Activated CD4-positive, alpha-beta memory T cell treated with anti-CD3 and anti-CD28 coated beads, Interleukin-2, amount 10 ng/mL, durations not matched to agents 7 days and 5 days (primary cell): Measurements from ENCODE around the gene DUSP10. TPM values are rescaled to one million over a fixed set of nuclear protein-coding genes. Genes with fewer than 3 reads are reported as not detected.

ENCODE experiments used
- CTCF ChIA-PET: fragments of 350-600 bp; sonication (Branson Sonifier 250); formaldehyde crosslinking; loops from one replicate; lab custom pipeline; 2021; ENCODE audit warnings: antibody characterized with exemption, inconsistent platforms; lab: Charles Lee
- POLR2A ChIA-PET: fragments of 350-600 bp; sonication (Branson Sonifier 250); formaldehyde crosslinking; loops from one replicate; lab custom pipeline; 2021; ENCODE audit warnings: antibody characterized with exemption; lab: Charles Lee
- DNase-seq: peaks from one replicate; pipeline ENCODE4 v3.0.0-alpha.2; 2020
- H3K27ac Mint-ChIP-seq: one replicate; pipeline ENCODE4 v1.8.0; 2021; ENCODE audit warnings: mild to moderate bottlenecking, mixed read lengths
- H3K27me3 Mint-ChIP-seq: one replicate; pipeline ENCODE4 v1.8.0; 2021; ENCODE audit warnings: mixed read lengths
- H3K36me3 Mint-ChIP-seq: one replicate; pipeline ENCODE4 v1.8.0; 2021; ENCODE audit warnings: low read depth, mixed read lengths
- H3K4me1 Mint-ChIP-seq: one replicate; pipeline ENCODE4 v1.8.0; 2021; ENCODE audit warnings: mixed read lengths
- H3K4me3 Mint-ChIP-seq: one replicate; pipeline ENCODE4 v1.8.0; 2021; ENCODE audit warnings: mild to moderate bottlenecking, mixed read lengths
- H3K9me3 Mint-ChIP-seq: one replicate; pipeline ENCODE4 v1.8.0; 2021; ENCODE audit warnings: mixed read lengths
- total RNA-seq, 2 experiments: library from RNA; stranded (reverse); gene quantifications; one replicate each; pipeline ENCODE4 v1.2.3, GENCODE V29; 2021

Gene DUSP10
- total RNA-seq, 2 experiments from 2014 or later, result 18.8 to 20.5 TPM

DNA sequence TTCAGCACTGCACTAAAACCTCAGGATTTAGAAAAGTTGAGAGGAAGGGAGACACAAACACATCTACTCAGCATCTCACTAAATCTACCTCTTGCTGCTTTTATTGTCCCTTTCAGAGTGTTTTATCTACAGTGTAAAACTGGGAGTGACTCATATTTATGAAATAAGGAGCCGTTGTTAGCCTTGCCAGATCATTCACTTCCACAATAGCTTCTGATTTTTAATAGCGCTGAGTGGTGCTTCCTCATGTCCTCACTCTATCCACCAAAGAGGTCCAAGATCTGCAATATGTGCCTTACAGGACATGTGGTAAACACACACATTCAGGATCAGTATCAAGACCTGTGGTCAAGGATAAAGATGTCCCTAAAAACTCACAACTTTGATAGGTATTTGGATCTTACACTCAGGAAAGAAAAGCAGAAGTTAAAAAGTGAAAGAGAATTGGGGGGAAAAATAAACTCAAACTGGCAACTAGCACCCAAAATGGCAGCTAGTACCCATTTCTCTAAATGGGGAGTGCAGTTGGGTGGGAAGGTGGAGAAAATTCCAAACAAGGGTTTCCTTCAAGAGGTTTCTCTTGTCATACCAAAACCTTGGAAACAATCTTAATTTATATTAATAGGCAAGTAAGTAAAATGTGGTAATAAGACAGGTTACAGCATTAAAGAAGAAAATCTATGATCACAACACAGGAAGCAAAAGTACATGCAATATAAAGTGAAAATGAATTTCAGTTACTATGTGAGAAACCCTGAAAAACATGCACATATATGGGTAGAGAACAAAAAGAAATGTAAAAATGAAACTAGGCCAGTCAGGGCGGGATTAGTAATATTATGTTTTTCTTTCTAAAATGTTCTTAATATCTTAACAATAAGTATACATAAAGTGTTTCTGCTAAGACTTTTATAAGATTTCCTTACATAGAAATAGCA is 15.9 kb downstream of the DUSP10 start:
- ChIA-PET CTCF (interaction anchor here (2.0 to 3.8 kb wide), 2 partner anchors 14 to 15 kb away, joined by 6 to 22 read pairs; partner anchors contain the start of gene DUSP10), POLR2A (interaction anchor here (1.1 to 8.8 kb wide), 6 partner anchors 13 to 103 kb away, joined by 3 to 174 read pairs (median 8); partner anchors contain the start of gene DUSP10)
- Mint-ChIP-seq H3K27ac (peak overlapping the region; percentile 88), H3K4me3 (peak overlapping the region; percentile 39), H3K9me3 (peaks cover 26% of the 10 kb centered on the region), H3K36me3 (peaks cover 68% of the 10 kb centered on the region), H3K27me3 (no peaks in the 10 kb centered on the region), H3K4me1 (peaks cover 73% of the 10 kb centered on the region)
- no peak for DNase-seq

DNA sequence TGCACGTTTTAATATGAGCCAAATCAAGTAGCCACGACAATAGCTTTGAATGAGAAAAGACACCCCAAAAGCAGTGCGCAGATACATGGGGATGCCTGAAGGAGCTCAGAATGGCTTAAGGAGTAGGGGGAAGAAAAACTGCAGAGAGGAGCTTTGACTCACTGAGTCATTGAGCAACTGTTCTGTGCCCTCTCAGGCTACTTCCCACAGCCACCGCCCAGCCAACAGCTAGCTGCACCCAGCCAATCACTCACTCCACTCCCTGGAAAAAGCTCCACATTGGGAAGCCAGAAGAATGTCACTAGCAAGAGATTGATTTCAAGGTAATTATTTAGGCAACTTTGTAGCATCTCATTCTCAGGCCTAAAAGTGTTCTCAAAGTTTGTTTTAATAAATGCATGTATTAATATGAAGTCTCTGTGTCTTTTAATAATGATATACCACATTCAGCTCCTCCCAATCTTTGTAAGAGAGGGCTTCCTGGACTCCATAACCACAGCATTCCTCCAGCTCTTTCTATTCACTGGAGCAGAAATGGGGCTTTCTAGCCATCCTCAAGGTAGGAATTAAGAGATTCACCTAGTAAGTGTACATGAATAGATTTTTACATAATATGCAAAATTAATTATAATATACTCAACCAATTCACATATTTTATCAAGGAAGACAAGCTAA is 16.8 kb downstream of the DUSP10 start:
- CTCF ChIA-PET, result interaction anchor here (0.6 to 3.8 kb wide), 6 partner anchors 10 to 844 kb away, joined by 3 to 22 read pairs (median 4); partner anchors contain the start of gene DUSP10
- Mint-ChIP-seq H3K4me1 (peaks cover 68% of the 10 kb centered on the region), H3K36me3 (peaks cover 74% of the 10 kb centered on the region), H3K27ac (peak overlapping the region; percentile 73), H3K27me3 (no peaks in the 10 kb centered on the region), H3K4me3 (no peak overlapping the region), H3K9me3 (peaks cover 26% of the 10 kb centered on the region)
- no peak for DNase-seq
- POLR2A ChIA-PET, result interaction anchor here (1.1 to 8.8 kb wide), 4 partner anchors 12 to 68 kb away, joined by 3 to 174 read pairs (median 41); partner anchors contain the start of gene DUSP10

DNA sequence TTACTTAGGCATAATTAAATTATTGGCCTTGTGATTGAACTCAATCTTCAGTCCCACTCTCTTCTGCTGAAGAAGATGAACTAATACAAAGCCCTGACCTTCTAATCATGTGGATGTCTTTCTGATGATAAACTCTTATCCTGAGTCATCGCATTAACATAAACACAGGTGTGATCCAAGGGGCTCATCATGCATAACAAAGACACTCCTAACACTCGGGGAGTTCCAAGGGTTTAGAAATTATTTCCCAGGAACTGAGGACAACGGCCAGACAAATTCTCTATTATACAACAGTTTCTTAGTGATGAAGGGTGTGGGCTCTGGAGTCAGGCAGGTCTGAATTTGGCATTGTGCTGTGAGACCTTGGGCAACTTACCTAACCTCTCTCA is 18.0 kb downstream of the DUSP10 start:
- ChIA-PET POLR2A (interaction anchor here (2.1 to 8.8 kb wide), 3 partner anchors 11 to 18 kb away, joined by 11 to 174 read pairs (median 74); partner anchors contain the start of gene DUSP10), CTCF (interaction anchor here (1.5 kb wide), 2 partner anchors 12 to 15 kb away, joined by 4 read pairs; no protein-coding TSS in a partner anchor)
- no peak overlapping the region for H3K27ac Mint-ChIP-seq
- peaks cover 55% of the 10 kb centered on the region for H3K4me1 Mint-ChIP-seq
- DNase-seq, result no peak
- peaks cover 77% of the 10 kb centered on the region for H3K36me3 Mint-ChIP-seq
- no peak overlapping the region for H3K4me3 Mint-ChIP-seq
- H3K9me3 Mint-ChIP-seq, result peaks cover 26% of the 10 kb centered on the region
- H3K27me3 Mint-ChIP-seq, result no peaks in the 10 kb centered on the region

DNA sequence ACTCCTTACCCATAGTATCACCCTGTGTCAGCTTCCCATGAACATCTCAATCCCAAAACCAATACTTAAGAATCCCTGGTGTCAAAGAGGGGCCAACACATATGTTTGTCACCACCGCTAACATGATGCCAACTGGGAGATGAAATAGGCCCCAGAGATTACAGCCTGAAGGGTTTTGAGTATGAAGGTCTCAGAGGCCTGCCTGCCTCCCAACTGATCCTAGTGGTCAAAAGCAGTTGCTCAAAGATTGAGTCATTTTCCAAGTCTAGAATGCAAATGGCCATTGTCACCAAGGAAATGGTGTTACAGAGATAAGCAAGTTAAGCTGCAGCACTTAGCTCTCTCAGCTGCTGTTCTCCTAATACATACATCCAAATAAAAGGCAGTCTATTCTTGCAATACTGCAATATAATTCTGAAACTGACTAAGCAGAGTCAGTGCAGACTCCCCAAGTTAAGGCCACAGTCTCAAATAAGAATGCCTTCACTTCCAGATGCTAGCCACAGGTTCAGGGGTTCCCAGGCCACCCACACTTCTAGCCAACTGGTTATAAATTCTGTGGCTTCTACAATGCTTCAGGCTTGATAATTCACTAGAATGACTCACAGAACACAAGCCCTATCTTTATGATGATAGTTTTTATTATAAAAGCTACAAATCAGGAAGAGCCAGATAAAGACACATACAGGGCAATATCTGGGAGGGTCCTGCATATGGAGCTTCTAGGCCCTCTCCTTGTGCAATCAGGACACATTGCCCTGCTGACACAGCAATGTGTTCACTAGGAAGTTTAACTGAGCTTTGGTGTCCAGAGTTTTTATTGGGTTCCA is 18.7 kb downstream of the DUSP10 start:
- Mint-ChIP-seq H3K9me3 (peaks cover 26% of the 10 kb centered on the region), H3K27ac (no peak overlapping the region), H3K4me3 (no peak overlapping the region), H3K36me3 (peaks cover 76% of the 10 kb centered on the region), H3K4me1 (peaks cover 49% of the 10 kb centered on the region), H3K27me3 (no peaks in the 10 kb centered on the region)
- ChIA-PET POLR2A (interaction anchor here (1.5 to 8.8 kb wide), 4 partner anchors 10 to 19 kb away, joined by 4 to 174 read pairs (median 42); partner anchors contain the start of gene DUSP10), CTCF (interaction anchor here (0.5 to 1.5 kb wide), 3 partner anchors 11 to 22 kb away, joined by 3 to 4 read pairs (median 3); partner anchors contain the start of gene DUSP10)
- no peak for DNase-seq

DNA sequence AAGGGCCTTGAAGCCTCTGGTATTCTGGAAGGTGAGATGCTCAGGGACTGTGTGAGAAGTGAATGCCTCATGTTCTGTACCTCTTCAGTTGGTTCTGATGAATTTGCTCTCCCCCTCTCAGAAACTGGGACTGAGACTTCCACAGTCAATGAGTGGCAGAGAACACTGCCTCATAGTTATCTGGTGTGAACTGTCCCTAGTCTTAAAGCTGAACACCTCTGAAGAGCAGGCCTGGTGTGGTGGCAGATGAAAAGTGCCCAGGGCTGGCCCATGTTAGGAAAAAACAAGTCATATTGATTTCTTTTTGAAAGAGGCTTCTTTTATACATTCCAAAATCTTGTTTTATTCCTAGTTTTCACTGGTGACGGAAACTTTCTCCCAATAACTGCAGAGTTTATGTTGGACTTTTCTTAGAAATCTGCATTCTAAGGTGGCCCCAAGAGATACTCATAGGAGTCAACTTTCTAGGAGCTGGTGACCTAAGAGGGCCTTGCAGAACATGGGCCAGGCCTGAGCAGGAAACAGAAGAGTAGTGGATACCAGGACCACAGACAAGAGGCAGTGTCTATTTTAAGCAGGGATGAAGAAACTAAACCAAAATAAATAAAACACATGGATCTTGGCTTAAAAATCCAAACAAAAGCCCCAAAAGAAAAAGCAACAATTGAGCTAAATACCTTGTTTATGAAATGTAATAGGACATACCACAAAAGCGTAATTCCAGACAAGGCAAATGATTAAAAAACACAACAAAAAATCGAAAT is 19.5 kb downstream of the DUSP10 start:
- no peak overlapping the region for H3K27ac Mint-ChIP-seq
- H3K36me3 Mint-ChIP-seq, result peaks cover 73% of the 10 kb centered on the region
- no peaks in the 10 kb centered on the region for H3K27me3 Mint-ChIP-seq
- ChIA-PET POLR2A (interaction anchor here (1.5 to 8.8 kb wide), 5 partner anchors 10 to 20 kb away, joined by 4 to 174 read pairs (median 34); partner anchors contain the start of gene DUSP10), CTCF (interaction anchor here (0.5 to 1.5 kb wide), 3 partner anchors 10 to 21 kb away, joined by 3 to 4 read pairs (median 3); partner anchors contain the start of gene DUSP10)
- peaks cover 42% of the 10 kb centered on the region for H3K4me1 Mint-ChIP-seq
- H3K9me3 Mint-ChIP-seq, result peaks cover 26% of the 10 kb centered on the region
- H3K4me3 Mint-ChIP-seq, result no peak overlapping the region
- DNase-seq, result no peak

DNA sequence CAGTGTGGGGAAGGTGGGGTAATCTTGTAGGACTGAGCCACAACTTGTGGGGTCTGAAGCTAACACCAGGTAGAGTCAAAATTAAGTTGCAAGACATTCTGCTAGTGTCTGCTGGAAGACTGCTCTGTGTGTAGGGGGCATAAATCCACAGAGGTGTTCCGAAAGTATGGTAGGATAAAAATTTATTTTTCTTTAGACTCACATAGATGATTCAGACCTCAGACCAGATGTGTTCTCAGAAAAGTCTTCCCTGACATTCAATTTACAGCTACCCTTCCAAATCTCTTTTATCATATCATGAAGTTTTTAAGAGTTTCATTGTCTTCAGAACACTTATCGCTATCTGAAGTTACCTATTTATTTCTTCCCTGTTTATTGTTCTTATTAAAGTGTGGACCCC is 21.3 kb downstream of the DUSP10 start:
- CTCF ChIA-PET, result interaction anchor here (1.9 kb wide), 1 partner anchor 14 kb away, joined by 4 read pairs; no protein-coding TSS in a partner anchor
- POLR2A ChIA-PET, result interaction anchor here (1.6 to 4.9 kb wide), 4 partner anchors 12 to 58 kb away, joined by 3 to 34 read pairs (median 5); partner anchors contain the start of gene DUSP10
- Mint-ChIP-seq H3K27ac (no peak overlapping the region), H3K36me3 (peaks cover 80% of the 10 kb centered on the region), H3K9me3 (peaks cover 26% of the 10 kb centered on the region), H3K27me3 (no peaks in the 10 kb centered on the region), H3K4me1 (peaks cover 40% of the 10 kb centered on the region), H3K4me3 (no peak overlapping the region)
- DNase-seq, result no peak

DNA sequence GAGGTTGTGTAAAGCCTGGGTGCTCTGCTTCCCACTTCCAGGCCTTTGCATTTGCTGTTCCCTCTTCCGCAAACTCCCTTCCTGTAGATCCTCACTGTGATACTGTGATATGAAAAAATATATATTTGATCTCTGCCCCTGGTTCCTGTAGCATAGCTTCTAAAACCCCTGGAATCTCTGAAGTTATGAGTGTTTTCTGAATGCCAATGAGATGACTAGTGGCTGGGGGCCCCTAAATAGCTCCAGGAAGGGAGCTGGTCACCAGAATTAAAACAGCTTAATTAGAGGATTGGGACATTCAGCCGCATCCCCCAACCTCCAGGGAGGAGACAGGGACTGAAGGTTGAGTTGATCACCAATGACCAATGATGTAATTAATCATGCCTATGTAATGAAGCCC is 21.9 kb downstream of the DUSP10 start:
- H3K4me3 Mint-ChIP-seq, result no peak overlapping the region
- CTCF ChIA-PET, result interaction anchor here (1.9 kb wide), 1 partner anchor 13 kb away, joined by 4 read pairs; no protein-coding TSS in a partner anchor
- peaks cover 26% of the 10 kb centered on the region for H3K9me3 Mint-ChIP-seq
- no peak for DNase-seq
- H3K27me3 Mint-ChIP-seq, result no peaks in the 10 kb centered on the region
- POLR2A ChIA-PET, result interaction anchor here (1.6 to 4.9 kb wide), 4 partner anchors 12 to 58 kb away, joined by 3 to 34 read pairs (median 5); partner anchors contain the start of gene DUSP10
- no peak overlapping the region for H3K27ac Mint-ChIP-seq
- peaks cover 40% of the 10 kb centered on the region for H3K4me1 Mint-ChIP-seq
- H3K36me3 Mint-ChIP-seq, result peaks cover 81% of the 10 kb centered on the region

DNA sequence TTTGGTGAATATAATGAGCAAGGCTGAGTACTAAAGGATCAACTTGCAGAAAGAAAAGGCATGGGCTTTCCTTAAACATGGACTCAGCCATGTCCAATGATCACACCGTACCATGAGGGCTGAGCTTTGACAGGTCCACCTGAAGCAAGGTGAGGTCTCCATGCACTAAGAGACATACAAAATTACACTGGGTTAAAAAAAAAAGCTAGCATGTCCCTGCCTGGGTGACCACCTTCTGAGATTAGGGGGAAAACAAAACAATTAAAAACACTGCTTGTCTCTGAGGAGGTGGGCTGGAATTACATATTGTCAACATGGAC is 22.7 kb downstream of the DUSP10 start:
- Mint-ChIP-seq H3K4me1 (peaks cover 41% of the 10 kb centered on the region), H3K36me3 (peaks cover 82% of the 10 kb centered on the region), H3K9me3 (peaks cover 25% of the 10 kb centered on the region), H3K27ac (no peak overlapping the region), H3K4me3 (no peak overlapping the region), H3K27me3 (no peaks in the 10 kb centered on the region)
- DNase-seq, result no peak
- ChIA-PET POLR2A (interaction anchor here (0.8 to 4.9 kb wide), 6 partner anchors 11 to 59 kb away, joined by 3 to 34 read pairs (median 4); partner anchors contain the start of gene DUSP10), CTCF (no interaction called here)

DNA sequence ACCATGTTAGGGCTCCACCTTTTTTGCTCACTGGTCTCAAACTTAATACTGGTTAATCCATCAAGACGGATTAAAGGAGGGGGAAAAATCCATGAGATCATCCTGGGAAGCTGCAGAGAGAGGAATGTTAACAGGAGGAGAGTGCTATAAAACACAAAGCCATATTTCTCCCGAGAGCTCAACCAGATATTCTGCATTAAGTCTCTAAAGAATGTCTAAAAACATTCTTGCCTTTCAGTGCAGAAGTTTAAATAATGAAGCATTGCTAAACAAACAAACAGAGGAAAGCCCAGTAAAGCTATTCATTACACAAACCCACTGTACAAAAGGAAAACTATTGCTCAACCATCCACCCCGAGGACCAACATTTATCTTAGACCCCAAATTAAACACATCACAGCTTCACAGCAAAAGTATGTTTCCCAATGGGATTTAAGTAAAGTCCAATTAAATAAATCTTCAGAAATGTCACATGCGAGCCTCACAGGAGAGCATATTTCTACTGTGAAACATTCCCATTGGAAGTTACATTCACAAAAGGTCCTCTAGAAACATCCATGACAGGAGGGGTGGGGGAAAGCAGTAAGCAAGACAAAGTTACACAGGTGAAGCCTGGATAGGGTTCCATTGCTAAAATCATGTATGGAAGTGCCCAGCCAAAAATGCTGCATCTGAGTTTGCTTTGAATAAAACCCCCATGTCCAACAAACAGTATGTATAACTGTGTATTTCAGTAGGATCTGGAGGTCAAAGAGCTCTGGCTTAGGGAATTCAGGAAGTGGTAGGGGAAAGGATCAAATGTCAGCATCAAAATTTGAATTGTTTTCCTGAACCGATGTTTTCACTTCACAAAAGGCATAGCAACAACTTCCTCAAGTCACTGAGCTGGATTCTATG is 23.3 kb downstream of the DUSP10 start:
- H3K4me3 Mint-ChIP-seq, result no peak overlapping the region
- peaks cover 20% of the 10 kb centered on the region for H3K9me3 Mint-ChIP-seq
- no peaks in the 10 kb centered on the region for H3K27me3 Mint-ChIP-seq
- peaks cover 43% of the 10 kb centered on the region for H3K4me1 Mint-ChIP-seq
- H3K27ac Mint-ChIP-seq, result no peak overlapping the region
- ChIA-PET CTCF (interaction anchor here (0.7 kb wide), 1 partner anchor 23 kb away, joined by 3 read pairs; the partner anchor contains the start of gene DUSP10), POLR2A (interaction anchor here (0.7 to 4.9 kb wide), 6 partner anchors 10 to 25 kb away, joined by 3 to 34 read pairs (median 3); partner anchors contain the start of gene DUSP10)
- peaks cover 83% of the 10 kb centered on the region for H3K36me3 Mint-ChIP-seq
- DNase-seq, result no peak

DNA sequence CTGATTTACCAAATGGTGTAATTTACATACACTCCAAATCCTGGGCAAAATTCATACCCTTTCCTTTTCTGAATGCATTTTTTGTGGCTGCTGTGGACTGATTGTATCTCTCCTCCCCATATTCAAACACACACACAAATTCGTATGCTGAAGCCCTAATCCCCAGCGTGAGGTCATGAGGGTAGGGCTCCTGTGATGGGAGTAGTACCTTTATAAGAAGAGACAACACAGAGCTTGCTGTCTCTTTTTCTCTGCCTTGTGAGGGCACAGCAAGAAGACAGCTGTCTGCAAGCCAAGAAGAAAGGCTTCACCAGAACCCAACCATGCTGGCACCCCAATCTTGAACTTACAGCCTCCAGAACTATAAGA is 24.4 kb downstream of the DUSP10 start:
- H3K36me3 Mint-ChIP-seq, result peaks cover 74% of the 10 kb centered on the region
- no peak overlapping the region for H3K4me3 Mint-ChIP-seq
- ChIA-PET CTCF (interaction anchor here (0.7 kb wide), 1 partner anchor 25 kb away, joined by 3 read pairs; the partner anchor contains the start of gene DUSP10), POLR2A (interaction anchor here (0.8 to 4.9 kb wide), 2 partner anchors 9 to 24 kb away, joined by 3 to 34 read pairs; partner anchors contain the start of gene DUSP10)
- no peak for DNase-seq
- H3K27me3 Mint-ChIP-seq, result no peaks in the 10 kb centered on the region
- peaks cover 48% of the 10 kb centered on the region for H3K4me1 Mint-ChIP-seq
- no peak overlapping the region for H3K27ac Mint-ChIP-seq
- H3K9me3 Mint-ChIP-seq, result peaks cover 9% of the 10 kb centered on the region
